HG03025 (cell line): ENCODE data around the gene GALNT17.

Experiments used
- ATAC-seq: cut with Tn5 transposase; IDR thresholded peaks from one replicate; pipeline ENCODE4 v1.9.1; 2021; ENCODE audit warnings: mild to moderate bottlenecking, moderate library complexity; ENCODE audit not compliant: unreplicated experiment, low FRiP score

The GALNT17 gene

DNA sequence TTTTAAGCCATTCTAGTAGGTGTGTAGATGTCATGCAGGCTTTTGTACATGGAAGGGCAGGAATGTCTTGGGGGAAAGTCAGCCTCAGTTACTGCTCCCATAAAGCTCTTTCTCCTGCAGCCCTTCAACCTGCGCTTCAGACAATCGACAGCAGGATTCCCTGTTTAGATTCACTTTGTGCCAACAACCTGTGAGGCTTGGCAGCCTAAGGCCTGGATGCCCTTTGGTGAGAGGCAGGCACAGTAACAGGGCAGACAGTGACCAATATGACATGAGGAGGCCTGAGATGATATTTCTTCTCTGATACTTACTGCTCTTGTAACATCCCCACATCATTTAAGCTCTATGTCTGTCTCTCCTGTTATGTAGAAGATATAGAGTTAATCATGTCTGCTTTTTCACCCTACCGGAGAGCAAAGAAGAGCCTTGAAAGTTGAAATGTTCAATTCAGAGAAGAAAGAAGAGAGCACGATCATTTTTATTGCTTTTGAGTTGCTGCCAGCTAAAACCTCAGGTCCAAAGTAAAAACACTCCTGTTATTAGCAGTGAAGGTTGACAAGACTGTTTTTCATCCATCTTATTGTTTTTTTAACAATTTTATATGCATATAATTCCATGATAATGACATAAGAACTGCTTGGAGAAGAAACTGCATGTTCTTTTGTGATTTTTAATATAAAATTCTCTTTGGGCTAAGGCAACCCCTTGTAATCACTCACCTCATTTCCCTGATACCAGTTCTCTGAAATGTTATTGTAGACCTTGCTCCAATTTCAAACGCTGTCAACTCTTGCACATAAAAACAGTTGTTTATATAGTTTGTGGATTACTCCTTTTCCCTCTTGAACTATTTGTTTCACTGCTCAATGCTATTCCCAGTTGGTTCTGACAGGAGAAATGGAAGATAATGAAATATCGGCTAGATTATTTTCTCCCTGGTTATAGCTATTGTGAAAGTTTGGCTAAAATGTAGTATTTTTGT, 140.9 kb downstream of the GALNT17 start:
- no peak for ATAC-seq

DNA sequence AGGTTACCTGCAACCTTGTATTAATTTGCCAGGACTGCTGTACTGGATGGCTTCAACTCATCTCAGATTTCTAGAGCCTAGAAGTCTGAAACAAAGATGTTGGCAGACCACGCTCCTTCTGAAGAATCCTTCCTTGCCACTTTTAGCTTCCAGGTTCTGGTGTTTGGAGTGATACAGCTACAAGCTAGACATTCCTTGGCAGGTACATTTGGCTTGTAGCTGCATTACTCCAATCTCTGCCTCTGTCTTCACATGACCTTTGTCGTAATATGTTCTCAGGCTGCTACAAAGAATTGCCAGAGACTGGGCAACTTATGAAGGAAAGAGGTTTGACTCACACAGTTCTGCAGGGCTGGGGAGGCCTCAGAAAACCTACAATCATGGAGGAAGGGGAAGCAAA, 146.3 kb downstream of the GALNT17 start:
- ATAC-seq = no peak

DNA sequence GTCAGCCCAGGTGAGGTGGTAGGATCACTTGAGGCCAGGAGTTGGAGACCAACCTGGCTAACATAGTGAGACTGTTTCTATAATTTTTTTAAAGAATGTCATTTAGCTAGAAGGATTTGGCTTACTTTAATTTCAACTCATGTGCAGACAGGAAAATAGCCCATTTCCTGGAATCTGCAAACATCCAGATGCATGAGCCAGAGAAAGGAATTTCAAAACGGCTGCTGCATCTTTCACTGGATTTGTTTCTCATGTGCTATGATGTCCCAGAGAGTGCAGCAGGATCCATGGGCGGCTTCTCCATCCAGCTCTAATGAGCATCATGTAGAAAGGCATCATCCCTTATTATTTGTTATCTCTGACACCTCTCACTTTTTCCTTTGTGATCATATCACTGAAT, 149.3 kb downstream of the GALNT17 start:
- no peak for ATAC-seq

DNA sequence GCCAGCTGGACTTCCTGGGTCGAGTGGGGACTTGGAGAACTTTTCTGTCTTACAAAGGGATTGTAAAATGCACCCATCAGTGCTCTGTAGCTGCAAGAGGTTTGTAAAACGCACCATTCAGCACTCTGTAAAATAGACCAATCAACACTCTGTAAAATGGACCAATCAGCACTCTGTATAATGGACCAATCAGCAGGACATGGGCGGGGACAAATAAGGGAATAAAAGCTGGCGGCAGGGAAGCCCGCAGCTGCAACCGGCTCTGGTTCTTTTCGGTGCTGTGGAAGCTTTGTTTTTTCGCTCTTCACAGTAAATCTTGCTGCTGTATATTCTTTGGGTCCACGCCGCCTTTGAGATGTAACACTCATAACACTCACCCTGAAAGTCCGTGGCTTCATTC, 151.9 kb downstream of the GALNT17 start:
- no peak for ATAC-seq

DNA sequence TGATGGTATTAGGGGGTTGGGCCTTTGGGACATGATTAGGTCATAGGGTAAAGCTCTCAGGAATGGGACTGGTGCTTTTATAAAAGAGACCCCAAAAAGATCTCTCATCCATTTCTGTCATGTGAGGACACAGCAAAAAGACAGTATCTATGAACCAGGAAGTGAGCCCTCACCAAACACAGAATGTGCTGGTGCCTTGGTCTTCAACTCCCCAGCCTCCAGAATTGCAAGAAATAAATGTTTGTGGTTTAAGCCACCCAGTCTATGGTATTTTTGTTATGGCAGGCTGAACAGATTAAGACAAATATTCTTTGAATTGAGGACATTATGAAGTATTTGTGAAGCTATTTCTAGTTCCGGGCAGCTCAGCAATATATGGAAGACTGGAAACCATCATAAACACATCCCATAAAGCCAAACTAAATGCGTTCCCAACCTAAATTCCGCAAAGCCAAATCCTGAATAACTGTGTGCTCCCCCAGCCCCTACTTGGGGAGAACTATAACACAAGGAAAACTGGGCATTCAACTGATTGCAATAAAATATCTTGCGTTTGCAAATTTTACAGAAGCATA, 153.7 kb downstream of the GALNT17 start:
- no peak for ATAC-seq

DNA sequence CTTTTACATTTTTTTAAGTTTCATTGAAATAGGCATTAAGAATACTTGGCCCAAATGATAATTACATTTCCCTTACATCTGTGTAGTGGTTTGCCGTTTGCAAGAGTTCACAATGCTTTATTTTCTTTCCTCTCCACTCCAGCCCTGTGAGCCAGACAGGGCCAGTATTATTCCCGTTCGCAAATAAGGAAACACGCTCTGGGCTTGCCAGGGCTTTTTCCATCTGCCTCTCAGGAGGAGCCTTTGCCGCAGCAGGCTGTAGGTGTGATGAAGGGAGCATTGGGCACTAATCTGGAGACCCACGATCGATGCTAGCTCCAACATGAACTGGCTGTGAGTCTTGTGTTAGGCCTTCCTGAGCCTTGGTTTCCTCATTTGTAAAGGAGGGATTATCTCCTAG, 154.4 kb downstream of the GALNT17 start:
- ATAC-seq = no peak

DNA sequence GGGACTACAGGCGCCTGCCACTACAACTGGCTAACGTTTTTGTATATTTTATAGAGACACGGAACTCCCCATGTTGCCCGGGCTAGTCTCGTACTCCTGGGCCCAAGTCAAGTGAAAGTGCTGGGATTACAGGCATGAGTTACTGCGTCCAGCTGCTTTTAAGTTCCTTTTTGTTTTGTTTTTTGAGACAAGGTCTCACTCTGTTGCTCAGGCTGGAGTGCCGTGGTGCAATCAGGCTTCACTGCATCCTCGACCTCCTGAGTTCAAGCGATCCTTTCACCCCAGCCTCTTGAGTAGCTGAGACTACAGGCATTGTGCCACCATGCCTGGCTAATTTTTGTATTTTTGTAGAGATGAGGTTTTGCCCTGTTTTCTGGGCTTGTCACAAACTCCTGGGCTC, 155.0 kb downstream of the GALNT17 start:
- ATAC-seq = no peak

DNA sequence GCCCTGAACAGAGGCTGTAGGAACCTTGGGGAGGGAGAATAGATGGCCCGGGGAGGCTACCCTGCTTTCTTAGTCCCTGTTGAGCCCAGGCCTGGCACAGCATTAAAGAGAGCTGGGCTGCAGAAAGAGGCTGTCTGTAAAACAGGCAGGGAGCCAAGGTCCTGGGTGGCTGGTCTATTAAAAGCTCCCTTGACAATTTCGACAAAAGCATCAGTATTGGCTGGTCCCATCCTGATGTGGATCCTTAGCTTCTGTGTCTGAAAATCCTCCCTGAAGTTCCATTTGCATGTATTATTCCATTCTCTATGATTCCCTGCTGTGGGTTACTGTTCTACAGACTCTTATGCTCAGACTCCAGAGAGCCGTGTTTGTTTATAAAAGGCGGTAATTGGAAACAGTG, 158.5 kb downstream of the GALNT17 start:
- no peak for ATAC-seq

DNA sequence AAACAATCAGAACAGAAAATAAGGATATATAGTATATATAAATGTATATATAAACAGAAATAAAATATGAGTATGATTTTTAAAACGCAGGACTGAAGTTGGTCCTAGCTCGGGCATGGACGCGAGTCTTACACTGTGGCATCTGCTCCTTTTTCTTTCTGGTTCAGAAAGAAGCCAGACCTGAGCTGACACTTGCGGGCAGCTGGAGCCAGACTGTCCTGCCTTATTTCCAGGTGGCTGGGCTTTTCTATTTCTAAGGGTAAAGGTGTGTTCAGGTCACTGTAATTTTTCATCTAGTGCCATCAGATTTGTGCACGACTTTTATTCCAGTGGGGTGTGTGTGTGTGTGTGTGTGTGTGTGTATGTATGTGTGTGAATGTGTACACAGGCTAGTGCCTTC, 166.4 kb downstream of the GALNT17 start:
- no peak for ATAC-seq

DNA sequence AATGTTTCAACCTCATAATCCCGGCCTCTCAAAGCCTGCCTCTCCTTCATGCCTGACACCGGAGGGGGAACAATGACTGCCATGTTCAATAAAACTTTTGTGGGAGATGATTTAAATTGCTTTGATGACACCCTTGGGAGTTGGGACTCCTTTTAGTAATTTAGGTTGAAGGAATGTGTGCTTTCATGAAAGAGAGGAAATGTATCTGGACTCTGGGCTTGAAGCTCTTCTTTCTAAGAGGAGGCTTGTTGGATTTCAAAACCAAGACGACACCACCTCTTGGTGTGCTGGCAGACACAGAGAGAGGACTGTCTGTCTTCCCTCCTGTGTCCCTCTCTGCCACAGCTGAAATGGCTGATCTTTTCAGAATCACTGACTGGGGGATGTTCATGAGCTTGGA, 168.1 kb downstream of the GALNT17 start:
- no peak for ATAC-seq

DNA sequence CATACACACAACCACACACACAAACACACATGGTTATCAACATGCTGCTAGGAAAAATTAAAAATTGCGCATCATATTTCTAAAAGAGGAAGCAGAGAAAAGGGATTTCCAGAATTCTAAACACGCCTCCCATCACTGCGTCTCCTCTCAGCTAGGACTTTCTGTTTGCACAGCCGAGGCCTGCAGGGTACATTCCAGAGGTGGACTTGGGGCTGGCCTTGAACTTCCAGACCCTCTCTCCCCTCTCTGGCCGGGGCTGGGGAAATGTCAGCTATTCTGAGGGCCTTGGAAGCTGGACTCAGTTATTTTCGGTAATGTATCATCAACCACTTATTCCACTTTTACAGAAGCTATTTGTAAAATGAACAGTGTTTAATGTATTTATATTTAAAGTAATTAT, 168.7 kb downstream of the GALNT17 start:
- no peak for ATAC-seq

DNA sequence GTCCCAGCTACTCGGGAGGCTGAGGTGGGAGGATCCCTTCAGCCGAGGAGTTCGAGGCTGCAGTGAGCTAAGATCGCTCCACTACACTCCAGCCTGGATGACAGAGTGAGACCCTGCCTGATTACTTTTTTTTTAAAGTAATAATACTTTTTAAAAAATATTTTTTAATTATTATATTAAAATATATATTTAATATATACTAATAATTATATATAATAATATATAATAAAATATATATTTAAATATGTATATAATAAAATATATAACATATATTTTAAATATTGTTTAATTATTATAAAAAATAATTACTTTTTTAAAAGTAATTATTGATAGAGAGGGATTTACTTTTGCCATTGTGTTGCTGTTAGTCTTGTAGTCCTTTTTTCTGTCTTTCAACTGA, 169.2 kb downstream of the GALNT17 start:
- ATAC-seq = no peak

DNA sequence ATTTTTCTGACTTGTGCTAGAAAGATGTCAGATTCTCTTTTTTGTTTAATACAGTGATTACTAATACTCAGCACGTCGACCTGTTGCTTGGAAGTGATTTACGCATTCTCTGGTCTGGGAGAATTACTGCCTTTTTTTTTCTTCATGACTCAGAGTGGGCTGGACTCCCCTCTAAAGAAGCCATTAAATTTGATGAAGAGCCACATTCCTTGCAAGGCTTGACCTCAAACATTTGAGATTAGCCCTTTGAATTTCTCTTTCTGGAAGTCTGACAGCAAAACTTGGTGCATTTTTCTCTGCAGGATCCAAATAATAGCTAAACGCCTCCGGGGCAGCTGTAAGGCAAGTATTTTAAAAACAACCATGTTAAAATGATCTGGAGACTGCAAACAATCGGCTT, 171.6 kb downstream of the GALNT17 start:
- no peak for ATAC-seq

DNA sequence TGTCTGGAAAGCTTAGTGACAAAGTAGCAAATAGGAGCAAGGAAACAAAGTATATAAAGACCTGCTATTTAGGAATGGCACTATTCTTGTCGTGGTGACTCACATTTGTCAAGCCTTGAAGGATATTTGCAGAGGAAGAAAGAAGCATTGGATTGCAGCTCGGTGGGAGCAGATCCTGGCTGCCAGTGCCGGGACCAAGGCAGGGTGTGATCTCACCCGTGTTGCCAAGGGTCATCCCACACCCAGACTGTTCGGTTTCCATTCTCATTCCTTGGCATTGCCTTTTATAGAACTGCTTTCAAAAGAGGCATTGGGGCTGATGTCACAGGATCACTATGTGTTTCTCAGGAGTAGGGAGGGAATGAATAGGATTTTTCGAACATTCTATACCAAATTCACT, 176.2 kb downstream of the GALNT17 start:
- ATAC-seq = no peak

DNA sequence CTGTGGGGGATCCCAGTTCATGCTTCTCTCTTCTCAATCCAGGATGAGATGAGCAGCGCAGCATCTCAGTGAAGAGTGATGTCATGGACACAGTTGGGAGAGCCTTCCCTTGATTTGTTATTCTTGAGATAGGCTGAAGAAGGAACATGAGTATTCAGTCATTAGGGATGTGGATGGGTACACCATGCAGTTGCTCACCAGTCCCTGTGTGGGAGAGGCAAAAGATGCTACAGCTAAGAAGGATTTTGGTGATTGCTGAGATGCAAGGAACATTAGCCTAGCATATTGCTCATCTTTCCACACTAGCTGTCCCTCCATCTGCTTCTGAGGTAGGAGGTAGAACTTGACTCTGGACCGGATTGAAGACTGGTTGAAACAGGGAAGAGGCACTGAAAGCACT, 179.6 kb downstream of the GALNT17 start:
- ATAC-seq = no peak

DNA sequence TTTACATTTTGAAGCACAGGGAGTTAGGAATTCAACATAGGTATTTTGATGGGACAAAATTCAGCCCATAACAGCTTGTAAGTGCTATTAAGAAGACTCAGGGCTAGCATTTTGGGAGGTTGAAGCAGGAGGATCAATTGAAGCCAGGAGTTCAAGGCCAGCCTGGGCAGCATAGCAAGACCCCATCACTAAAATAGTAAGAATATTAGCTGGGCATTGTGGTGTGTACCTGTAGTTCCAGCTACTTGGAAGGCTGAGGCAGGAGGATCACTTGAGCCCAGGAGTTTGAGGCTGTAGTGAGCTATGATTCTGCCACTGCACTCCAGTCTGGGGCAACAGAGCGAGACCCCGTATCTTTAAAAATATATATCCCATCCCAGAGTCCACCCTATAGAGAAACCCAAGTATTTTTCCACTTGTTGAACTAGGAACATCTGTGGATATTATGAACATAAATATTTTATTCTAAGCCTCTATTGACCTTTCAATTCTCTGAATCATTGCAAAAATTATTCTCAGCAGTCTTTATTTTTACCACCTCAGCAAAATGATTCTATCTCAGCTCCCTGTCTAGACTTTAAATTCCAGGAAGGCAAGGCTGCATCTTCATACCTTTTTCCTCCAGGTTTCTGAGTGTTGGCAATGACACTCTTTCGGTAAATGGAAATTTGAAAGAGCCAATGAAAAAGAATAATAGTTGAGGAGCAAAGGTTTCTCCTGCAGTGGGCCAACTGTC, 181.0 kb downstream of the GALNT17 start:
- ATAC-seq = no peak

DNA sequence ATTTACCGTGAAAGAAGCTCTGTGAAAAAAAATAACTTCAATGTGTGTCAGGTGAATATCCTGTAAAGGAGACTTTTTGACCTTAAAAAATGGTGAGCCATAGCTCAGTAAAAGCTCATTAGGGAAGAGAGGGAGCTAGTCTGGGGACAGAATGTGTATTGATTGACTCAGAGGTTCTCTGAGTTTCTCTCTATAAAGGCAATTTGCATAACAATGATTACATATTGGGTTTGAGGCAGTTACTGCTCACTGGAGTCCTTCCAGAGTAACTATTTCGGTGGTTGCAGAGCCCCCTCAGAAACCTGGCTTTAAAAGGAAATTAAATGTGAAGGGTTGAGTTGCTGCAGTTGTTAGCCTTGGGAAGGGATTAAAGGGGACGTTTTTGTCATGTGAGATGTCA, 181.6 kb downstream of the GALNT17 start:
- no peak for ATAC-seq

DNA sequence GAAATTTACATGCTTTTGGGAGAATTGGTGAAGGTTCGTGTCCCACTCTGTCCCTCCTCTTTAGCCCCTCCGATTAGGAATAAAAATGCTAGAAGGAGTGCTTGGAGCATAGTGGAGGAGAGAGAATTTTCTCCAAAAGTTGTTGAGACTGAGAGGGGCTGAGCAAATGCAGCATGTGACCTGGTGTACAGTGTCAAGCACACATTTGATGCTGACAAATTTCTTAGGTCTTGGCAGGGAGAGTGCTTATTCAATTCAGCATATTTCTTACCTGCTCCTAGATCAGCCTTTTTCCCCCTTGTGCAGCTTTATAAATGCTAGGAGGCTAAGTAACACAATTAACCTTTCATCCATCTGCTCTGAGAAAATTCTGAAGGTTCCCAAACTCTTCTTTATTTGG, 189.0 kb downstream of the GALNT17 start:
- no peak for ATAC-seq

DNA sequence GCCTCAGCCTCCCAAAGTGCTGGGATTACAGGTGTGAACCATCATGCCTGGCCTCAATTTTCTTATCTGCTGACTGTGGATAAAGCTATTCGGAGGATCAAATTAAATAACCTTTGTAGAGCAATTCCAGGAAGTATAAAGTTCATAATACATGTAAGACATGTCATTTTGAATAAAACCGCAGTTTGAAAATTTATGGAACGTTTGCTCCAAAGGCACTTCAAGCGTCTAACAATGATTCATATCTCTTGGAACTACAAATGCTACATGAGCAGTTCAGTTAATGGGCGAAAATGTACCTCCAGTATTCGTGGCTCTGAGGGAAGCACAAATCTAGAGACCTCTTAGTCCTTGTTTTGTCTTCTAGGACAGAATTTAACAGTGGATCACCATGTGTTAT, 190.3 kb downstream of the GALNT17 start:
- no peak for ATAC-seq

DNA sequence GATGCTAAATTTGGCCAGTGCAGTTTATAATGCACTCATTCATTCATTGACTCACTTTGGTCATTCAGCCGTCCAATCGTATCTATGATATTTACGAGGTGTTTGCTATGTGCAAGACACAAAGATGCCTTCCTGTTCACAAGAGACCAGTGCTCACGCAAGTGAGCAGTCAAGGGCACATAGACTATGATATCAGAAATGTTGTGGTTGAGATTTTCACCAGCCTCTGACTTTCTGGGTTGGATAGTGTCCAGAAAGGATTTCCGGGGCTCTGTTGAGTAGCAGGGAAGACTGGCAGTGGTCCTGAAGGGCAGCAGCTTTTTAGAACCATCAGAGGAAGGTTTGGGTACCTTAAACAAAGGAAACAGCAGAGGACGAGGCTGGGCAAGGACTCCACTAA, 191.8 kb downstream of the GALNT17 start:
- ATAC-seq = no peak

DNA sequence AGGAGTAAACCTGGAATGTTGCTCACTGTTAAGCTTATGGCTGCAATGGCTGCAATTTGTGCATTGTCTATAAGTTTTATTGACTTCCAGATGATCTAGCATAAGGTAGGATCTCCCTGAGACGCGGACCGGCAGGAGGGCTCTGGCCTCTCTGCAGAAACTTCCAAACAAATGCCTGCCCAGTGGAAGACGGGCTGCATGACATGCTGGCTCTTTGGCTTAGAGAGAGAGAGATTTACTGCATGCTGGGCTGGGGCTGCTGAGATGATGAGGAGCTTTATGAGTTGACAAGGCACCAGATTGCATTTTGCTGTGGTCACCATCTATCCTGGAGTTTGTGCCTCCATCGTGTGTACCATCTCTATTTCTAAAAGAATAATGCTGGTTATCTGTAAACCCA, 193.2 kb downstream of the GALNT17 start:
- ATAC-seq = no peak
